Medulla oblongata (tissue), 1 donor: ENCODE data around the gene HOXA3.

Source experiments
- DNase-seq: peaks from one replicate; pipeline ENCODE4 v3.0.0-alpha.2; 2015; ENCODE audit errors: extremely low spot score

The HOXA3 gene

DNA sequence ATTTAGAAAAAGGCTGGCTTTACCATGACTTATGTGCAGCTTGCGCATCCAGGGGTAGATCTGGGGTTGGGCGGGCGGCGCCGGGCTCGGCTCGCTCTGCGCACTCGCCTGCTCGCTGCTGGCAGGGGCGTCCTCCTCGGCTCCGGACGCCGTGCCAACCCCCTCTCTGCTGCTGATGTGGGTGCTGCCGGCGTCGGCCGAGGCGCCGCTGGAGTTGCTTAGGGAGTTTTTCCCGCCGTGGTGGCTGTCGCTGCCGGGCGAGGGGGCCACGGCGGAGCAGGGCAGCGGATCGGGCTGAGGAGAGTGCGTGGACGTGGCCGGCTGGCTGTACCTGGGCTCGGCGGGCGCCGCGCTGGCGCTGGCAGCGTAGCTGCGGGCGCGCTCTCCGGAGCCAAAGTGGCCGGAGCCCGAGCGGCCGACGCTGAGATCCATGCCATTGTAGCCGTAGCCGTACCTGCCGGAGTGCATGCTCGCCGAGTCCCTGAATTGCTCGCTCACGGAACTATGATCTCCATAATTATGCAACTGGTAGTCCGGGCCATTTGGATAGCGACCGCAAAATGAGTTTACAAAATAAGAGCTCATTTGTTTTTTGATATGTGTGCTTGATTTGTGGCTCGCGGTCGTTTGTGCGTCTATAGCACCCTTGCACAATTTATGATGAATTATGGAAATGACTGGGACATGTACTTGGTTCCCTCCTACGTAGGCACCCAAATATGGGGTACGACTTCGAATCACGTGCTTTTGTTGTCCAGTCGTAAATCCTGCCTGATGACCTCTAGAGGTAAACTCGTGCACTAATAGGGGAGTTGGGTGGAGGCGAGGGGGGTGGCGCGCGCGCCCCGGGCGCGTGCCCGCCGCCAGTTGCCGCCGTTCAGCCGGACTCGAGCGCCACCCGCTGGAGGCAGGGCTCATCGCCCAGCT lies 9.1 kb downstream of the HOXA3 start, which contains the start of gene HOXA5:
Gene HOXA5 (minus strand): TSS at position 659 of the 927 bp plus-strand sequence. CDS start 74 bp downstream, at position 585.
- DNase-seq, result peak; percentile 95

DNA sequence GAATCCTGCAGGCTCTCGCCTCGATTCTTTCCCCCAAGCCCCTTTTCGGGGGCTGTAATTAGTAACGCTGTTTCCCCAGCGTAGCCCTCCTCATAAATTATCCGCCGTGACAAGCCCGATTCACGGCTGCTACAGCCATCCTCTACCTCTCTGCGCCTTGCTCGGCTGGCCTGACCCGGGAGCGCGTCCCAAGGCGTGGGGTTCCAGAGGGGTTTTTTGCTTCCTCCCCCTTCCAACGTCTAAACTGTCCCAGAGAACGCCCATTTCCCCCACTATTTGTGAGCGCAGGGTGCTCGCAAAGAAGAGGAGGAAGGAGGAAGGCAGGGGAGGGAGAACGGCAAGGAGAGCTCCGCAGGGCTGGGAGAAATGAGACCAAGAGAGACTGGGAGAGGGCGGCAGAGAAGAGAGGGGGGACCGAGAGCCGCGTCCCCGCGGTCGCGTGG lies 9.8 kb downstream of the HOXA3 start:
- no peak for DNase-seq

DNA sequence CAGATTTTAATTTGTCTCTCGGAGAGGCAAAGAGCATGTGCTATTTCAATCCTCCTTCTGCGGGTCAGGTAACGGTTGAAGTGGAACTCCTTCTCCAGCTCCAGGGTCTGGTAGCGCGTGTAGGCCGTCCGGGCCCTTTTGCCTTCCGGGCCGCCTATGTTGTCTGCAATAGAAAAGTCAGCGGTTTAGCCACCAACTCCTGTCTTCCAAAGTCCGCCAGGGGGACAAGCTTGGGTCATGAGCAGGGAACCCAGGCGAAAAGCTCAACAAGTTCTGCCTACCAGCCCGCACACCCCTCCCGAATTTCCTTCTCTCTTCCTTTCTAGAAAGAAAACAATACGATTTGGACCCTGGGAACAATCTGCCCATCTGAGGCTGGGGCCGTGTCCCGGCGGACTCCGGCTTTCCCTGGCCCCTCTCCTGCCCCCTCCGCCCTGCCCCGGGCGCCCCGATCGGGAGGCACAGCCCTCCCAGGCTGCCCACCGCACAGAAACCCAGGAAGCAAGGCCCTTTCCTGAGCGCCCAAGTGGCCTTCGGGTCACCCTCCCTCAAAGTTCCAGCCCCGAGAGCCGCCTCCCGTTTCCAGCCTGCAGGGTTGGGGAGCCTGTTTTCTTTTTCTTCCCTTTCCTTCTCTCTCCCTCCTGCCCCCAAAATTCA lies 10.3 kb downstream of the HOXA3 start:
- no peak for DNase-seq

DNA sequence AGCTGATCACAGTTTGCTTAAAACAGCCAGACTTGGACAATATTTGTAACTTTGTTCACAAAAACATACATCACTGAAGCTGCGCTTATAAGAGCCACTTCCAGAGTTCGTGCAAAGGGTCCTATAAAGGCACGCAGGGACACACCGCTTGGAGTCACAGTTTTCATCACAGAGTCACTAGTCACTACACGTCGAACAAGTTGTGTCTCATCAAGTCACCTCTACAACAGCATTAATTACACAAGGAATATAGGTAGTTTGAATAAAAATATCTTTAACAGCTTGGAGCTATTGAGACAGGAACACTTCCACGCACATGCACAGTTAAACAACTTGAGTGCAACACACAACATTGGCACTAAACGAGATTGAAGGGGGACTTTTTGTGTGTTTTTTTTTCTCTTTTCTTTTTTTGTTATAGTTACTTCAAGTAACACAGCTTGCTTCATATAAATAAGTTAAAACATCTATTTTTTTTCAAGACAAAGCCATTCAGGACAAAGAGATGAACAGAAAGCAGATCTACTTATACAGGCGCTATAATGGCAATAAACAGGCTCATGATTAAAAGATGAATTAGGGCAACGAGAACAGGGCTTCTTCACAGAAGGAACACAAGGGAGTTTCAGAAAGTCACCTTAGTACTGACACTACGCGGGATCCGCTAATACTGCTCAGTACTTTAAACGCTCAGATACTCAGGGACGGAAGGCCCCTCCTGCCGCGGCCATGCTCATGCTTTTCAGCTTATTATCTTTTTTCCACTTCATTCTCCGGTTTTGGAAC lies 11.1 kb downstream of the HOXA3 start:
- DNase-seq, result no peak

DNA sequence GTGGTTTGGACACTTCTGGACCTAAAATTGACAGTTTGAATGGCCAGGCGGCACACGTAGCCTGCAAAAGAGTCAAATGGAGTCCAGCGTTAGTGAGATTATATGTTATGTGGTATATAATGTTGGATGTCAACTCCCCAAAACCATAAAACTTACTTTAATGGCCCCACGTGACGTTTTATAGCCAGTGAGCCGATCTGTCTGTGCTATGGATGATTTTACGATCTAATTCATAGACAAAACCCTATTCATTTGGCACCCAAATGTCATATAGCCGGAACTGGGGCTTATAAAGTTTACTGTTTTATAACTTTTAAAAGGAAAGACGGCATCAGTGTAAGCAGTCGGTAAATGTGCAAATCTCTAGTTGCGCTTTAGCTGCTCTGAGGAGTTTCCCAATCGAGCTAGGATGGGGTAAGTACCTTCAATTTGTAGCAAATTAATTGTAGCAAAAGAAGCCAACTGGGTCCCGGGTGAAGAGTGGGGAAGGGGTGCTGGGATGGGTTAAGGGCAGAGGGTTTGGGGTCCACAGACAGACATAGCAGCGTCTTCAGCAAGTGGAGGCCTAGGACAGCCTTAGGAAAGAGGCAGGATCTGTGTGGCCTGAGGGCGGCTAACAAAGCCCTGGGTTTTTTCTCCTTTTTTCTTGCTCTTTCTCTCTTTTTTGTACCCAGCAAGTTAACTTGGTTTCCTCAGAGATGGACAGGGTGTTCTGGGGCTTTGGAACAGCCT lies 12.1 kb downstream of the HOXA3 start:
- DNase-seq, result no peak

DNA sequence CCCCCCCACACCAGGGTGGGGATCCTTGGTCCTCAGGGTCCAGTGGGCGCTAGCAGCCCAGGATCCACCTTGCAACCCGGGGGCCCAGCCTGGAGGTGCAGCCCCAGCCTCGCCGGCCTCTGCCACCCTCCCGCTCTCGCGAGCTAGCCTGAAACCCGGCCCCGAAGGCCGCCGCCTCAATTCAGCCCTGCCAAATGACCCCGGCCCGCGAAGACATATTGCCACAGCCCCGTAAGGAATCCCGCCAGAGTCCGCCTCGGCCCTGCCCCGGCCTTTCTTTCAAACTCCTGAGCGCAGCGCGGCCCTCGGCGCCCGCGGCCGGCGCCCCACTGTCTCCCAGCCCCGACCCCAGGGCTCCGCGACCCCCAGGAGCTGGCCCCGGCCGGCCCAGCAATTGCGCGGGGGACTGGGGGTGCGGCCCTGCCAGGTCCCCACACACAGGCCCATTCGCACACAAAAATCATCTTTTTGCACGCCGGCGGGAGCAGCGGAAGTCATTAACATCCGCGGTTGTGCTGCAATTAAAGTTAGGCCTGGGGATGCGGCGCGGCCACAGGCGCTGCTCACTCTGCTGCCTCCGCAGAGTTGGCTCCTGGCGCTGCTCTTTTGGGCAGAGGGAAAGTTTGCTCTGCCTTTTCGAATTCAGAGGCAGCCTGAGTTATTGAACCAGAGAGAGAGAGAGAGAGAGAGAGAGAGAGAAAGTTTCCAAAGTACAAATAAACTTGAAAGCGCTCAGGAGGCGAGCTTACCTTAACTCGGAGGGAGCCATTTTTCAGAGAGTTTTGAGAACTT lies 12.9 kb downstream of the HOXA3 start:
- DNase-seq, result no peak

DNA sequence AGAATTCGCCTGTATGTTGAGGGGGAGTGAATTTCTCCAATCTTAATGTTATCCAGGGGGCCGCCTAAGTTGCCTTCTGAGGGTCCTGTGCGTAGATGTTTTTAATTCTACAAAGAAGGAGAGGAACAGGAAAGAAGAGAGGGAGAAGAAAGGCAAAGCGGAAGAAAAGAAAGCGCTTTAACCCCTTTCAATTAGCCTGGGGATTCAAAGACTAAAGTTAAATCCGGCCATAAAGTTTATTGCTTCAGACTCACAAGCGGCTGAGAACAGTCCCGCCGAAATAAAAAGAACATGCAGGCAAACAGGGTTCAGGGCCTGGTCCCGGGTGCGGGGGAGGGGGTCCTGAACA lies 13.4 kb downstream of the HOXA3 start:
- DNase-seq, result no peak

DNA sequence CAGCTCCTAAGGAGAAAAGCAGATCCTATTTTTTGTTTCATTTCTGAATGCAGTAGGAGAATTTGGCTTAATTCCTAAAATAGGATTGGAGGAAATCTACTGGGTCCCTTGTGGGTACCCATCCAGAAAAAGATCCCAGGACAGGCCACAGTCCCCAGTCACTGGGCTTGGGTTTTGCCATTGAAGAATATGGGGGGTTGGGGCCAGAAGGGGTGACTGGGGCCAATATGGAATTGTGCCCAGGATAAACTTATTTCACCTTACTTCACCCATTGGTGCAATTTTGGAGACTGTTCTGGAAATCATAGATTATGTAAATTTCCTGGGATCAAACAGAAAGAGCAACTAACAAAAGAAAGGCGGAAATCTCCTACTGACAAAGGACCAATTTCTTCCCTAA lies 13.9 kb downstream of the HOXA3 start:
- DNase-seq, result no peak

DNA sequence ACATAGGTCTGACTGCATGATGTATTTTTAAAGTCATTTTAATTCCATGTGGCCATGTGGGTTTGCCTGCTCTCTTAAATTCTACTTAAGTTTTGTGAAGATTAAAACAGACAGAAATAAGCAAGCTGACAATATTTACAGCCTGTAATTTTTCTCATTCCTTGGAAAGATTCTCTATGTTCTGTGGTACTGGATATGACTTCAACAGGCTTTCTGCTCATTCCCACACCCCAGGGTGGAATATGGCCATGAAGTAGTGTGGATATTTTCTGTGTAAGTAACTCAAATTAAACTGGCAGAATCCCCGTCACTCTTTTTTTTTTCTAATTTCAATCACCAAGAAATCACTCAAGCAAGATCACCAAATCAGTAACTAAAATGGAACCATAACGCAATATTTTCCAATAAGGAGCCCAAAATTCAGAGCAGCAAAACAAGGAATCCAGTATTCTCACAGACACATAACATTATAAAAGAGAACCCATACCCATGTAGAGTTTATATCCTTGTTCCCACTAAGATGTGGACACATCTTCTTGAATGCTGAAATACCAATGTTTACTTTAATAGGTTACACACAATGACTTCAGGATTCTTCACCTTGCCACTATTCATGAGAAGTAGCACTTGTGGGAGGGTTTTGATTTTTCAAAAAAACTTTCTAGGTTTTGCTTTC lies 14.6 kb downstream of the HOXA3 start:
- DNase-seq, result no peak

DNA sequence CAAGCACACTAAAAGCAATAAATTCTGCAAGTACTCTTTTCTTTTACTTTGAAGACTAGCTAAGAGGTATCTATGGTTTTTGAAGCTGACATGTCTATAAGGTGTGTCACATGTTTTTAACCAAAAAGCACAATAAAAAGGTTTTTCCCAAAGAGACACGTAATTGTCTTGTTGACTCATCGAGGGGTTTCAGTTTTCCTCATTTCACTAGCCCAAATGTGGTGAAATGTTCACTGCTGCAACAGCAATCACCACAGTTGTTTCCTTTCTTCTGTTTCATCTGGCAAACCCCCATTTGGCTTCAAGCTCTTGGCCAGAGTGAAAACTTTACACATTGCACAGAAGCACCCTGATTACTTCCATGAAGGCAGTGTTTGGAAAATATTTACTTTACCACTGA lies 18.0 kb downstream of the HOXA3 start:
- DNase-seq, result peak; percentile 75

DNA sequence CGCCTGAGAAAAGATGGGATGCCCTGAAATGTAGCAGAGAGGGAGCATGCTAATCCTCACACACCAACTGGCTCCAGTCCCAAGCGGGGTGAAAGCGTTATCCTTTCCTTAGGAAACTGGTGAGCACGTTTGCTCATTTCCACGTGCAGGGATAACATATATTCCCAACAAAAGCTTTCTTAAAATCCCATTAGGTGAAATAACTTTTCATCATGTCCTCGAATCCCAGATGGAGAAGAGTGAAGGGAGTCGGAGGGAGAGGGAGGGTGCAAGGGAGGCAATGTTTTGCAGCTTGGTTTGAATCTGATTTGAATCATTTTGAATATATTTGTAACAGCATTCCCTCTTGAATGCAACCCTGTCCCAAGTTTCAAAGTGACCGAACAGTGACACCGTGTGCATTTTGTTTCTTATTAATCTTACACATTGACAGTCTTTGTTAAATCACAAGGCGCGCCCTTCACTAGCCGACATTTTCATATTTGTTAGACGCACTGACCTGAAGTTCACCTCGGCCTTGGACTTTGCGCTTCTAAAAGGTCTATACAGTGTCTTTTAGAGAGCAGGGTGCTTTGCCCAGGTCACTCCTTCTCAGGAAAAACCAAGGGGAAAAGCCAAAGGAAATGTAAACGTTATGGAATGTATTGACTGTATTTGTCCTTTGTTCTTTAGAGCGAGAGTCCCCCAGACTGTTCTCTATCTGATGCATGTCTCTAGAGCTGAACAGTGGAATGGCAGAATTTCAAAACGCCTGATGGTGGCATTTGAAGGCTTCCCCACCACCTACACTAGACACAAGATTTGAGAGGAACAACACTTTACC lies 18.8 kb downstream of the HOXA3 start:
- no peak for DNase-seq

DNA sequence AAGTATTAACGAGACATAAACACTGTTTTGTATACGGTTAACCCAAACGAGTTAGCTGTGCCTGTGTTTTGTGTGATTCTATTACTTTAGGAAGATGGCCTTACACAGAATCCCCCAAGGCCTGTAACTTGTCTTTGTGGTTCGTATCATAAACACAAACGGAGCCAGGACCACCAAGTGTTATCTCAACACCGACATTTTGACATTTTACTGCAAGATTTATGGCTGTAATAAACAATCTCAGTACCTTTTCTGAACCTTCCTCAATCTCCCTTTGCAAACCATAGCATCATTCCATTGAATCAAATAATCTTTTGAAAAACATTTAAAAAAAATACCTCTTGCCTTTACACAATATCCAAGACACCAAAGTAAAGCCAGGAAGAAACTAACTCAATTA lies 19.4 kb downstream of the HOXA3 start:
- DNase-seq, result no peak

DNA sequence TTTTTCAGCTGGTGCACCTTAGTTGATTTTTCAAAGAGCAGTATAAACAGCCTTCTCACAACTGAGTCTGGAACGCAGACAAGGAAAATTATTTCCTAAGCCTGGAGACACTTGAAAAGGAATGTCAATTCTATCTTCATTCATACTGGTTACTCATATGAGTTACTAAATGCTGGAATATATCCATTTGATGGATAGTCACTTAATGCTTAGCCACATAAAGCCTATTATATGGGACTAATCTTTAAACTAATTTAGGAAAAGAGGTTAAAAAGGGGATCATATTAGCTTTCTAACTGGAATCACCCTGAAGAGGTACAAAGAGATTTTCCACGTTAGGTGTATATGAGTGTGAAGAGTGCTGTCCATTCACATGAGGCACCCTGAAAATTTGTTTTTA lies 20.2 kb downstream of the HOXA3 start:
- DNase-seq, result no peak

DNA sequence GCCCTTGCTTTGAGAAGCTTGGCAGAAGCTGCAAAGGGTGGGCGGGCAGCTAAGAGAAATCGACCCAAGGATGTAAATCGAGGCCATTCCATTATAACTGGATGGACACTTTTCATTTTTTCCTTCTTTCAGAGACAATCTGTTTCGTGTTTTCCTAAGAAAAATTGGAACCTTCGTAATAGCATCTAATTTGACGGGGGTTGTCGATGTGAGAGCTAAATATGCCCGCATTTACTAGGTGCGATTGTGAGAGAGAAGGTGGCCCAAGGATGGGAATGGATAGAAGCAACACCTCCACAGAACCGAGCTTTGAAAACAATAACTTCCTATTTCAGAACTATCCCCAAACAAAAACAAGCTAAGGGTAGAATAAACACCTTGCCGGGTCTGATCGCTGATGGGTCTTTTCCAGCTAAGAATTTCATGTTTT lies 21.0 kb downstream of the HOXA3 start:
- no peak for DNase-seq

DNA sequence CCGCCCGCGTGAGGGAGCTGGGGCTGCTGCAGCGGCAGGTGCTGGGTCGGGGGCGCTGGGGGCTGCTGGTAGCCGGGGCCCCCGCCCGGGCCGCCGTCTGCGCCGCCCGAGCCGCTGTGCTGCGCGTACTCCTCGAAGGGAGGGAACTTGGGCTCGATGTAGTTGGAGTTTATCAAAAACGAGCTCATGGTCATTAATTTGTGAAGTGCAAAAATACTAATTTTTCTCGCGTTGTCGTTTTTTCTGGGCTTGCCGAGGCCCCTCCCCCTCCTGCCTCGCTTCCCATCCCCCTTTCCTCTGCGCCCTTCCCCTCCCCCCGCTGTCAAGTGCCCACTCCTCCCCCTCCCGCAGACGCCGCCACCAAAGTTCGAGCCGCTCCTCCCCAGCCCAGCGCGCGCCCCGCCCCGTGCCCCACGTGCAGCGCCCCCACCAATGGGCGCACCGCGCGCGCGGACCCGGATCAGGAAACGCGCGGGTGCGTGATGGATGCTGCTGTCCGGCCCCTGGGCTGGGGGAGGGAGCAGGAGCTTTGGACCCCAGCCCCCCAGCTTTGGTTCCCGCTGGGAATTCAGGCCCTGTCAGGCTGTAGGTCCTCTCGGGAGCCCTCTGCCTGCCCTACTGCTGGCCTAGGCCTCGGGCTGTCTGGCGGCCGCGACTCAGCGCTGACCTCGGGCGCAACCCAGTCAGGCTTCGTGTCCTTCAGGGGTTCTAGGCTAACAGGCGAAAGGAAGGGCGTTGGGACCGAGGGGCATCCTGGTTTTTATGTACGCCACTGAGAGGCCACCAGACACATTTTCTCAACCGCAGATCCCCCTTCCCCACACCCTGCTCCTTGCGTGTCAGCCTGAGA lies 21.6 kb downstream of the HOXA3 start, which contains the start of gene HOXA4:
Gene HOXA4 (minus strand): TSS at position 218 of the 850 bp plus-strand sequence. CDS start 24 bp downstream, at position 194.
- DNase-seq, result peak; percentile 94

DNA sequence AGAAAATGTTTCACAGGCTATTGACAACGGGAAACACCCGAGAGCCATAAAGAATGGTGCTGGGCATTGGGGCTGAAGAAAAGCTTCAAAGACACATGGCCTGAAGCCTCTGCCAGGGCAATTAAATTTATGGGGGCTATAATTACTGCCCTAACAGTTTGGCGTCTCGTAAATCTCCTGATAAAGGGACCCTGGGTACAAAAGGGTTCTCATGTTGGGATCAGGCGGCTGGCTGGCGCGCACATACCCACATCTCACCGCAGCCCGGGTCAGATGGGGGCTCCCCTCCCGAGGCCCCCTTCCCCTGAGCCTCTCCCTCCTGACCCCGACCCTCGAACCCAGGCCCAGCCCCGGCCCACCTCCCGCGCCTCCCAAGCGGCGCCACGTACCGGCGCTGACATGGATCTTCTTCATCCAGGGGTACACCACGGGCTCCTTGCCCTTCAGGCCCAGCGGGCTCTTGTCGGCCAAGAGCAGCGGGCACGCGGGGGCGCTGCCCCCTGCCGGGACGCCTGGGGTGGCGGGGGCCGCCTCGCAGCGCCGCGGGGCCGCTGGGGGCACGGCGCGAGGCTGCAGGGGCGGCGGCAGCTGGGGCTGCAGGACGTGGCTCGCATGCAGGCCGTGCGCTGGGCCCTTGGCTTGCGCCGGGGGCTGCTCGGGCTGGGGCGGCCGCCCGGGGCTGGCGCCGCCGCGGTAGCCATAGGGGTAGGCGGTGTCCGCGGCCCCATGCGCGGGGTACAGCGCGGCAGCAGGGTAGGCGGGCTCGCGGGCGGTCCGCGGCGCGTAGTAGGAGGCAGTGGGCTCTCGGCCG lies 22.4 kb downstream of the HOXA3 start:
- DNase-seq, result no peak
